Fibroblast of skin of left biceps (primary cell): ENCODE measurements around the gene GMPPA.

ENCODE experiments used
- DNase-seq, 2 experiments: peaks; one replicate each; pipeline ENCODE4 v3.0.0-alpha.2; 2013; ENCODE audit warnings: low read depth in 2 of 2

Gene GMPPA

DNA sequence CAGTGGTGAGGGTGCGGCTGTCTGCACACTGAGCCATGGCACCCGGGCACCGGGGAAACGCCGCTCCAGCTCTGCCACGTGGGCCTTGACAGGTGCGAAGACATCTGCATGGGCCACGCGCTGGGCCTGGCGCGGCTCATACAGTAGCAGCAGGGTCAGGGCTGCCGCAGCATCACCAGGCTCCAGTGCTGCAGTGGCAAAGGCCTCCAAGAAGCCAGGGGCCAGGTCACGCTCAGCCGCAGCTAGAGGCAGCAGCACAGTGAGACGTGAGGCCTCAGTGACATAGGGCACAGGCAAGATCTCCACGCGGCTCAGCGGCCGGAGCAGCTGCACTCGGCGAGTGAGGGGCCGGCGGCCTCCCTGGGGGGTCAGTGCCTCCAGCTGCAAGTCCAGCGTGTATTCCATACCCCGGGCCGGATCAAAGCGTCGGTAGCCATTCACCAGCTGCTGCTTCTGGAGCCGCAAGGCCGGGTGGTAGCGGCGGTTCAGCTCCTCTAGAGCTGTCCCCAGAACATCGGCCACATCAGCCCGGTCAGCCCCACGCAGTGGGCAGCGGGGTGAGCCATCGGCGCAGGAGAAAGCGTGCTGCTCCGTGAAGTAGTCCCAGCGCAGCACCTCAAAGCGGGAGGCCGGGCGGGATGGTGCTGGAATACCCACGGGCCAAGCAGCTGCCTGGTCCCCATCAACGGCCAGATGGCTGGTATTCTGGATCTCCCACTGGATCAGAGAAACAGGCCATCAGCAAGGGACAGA, 41.4 kb downstream of the GMPPA start:
- DNase-seq: no peak

DNA sequence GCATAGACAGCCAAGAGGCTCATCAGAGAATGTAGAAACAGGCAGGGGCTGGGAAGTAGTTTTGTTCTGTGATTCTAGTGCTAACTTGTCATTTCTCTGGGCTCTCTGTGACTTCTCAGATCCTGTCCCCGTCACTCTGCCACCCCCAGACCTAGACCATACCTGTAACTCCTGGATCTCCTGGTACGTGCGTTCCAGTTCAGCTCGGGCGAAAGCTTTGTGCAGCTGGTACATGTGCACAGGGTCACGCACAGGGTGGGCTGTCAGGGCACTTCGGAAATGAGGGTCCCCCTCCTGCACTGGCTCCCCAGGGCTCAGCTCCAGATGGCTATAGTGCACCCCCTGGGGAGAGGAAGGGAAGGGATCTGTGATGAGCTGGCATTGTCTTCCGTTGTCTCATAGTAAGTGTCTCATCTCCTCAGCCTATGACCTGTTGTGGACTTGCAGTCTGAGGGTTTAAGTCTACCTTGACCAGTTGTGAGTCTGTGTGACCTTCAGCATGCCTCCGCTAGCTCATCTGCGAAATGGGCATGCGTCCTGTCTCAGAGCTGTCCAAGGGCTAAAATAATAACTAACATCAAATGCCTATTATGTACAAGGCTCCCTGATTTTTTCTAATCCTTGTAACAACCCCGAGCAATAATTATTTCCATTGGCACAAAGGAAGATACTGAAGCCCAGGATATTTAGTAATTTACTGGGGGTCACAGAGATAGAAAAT, 42.3 kb downstream of the GMPPA start:
- no peak for DNase-seq

GRCh38 chr2:219541611-219542180, 43.0 kb downstream of the GMPPA start:
- no peak for DNase-seq

GRCh38 chr2:219542931-219543595, 44.4 kb downstream of the GMPPA start:
- no peak for DNase-seq

DNA sequence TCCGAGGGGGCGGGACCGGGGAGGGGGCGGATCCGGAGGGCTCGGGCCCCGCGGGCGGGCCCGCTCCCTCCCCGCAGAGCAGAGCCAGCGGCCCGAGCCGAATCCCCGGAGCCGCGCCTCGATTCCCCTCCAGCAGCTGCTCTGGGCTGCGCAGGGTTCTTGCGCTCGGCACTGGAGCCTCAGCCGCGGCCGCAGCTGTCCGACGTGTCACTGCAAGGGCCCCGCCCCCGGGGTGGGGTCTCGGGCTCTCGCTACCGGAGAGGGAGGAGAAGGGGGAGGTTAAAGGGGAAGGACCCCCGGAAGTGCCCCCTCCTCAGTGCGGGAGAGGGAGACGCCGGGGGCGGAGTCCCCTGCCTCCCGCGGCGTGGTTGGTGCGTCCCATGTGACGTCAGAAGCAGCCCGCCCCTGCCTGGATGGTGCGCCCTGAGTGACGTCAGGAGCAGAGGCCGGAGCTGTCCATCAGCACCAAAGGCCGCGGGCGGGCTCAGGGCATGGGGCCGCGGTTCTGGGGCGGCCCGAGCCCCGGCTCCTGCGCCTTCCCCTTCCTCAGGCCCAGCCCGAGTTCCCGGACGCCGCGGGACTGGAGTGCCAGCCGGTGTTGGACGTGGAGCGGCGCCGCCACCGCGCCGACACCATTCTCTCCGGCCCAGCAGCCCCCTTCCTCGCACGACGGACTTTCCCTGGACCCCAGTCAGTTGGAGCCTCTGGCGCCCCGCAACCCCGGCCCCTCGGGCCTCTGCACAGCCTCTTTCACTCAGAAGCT, 45.1 kb downstream of the GMPPA start, which contains the start of the genes CHPF and TMEM198:
TSS of gene CHPF (minus strand) at position 214 of the 763 bp plus-strand sequence. CDS start 271 bp downstream, outside the sequence.
TSS of gene TMEM198 (plus strand) at position 433 of the 763 bp plus-strand sequence. CDS start 700 bp downstream, outside the sequence.
- peak; percentile 97 for DNase-seq

DNA sequence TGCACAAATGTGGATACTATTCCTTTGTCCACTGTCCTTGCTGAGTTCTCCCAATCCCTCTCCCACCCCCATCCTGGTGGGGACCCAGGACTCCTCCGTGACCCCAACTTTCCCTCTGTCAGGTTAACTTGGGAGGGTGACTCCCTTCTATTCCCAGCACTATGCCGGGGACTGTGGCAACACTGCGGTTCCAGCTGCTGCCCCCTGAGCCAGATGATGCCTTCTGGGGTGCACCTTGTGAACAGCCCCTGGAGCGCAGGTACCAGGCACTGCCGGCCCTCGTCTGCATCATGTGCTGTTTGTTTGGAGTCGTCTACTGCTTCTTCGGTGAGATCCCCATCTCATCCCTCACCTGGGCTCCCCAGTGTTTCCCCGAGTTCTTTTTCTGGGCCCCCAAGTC, 45.9 kb downstream of the GMPPA start:
- no peak for DNase-seq

DNA sequence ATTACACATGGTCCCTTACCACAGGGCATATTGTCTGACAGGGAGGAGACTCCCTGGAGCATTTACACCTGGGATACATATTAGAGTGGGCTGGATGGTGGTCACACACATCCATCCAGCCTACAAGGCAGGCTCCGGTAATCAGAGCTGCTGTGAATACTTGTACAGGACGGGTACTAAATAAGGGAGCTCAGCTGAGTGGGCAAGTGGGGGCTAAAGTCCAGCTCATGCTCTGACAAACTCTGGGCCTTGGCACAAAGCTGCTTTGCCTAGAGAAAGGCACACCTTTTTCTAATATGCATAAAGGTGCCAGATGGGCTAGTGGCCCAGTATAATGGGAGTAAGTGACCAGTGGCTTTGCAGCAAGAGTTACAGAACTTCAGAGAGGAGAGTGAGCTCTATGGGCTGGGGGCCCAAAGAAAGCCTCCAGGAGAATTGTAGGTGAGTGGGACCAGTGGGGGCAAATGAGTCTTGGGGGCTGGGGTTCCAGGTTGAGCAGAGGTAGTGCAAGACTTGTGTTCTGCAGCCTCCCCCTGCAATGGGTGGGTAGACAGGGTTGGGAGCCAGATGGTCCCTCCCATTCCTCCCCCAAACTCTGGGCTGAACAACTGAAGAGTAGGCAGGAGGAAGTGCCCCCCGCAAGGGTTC, 46.7 kb downstream of the GMPPA start:
- DNase-seq: no peak

DNA sequence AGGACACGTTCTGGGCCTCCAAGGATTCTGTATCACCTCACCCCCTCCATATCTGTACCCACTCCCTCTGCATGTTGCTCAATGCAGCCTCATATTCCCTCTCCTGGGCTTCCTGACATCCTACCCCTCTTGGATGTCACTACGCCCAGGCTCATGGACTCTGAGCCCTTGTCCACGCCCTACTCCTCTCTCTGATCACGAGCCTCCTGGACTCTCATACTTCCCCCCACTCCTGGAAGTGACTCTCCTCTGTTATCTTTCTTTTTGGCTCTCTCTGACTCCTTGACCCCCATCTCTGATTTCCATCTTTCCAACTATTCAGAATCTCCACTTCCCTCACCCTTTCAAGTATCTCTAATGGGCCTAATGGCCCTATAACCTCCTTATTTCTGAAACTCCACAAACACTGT, 47.3 kb downstream of the GMPPA start:
- DNase-seq: no peak

DNA sequence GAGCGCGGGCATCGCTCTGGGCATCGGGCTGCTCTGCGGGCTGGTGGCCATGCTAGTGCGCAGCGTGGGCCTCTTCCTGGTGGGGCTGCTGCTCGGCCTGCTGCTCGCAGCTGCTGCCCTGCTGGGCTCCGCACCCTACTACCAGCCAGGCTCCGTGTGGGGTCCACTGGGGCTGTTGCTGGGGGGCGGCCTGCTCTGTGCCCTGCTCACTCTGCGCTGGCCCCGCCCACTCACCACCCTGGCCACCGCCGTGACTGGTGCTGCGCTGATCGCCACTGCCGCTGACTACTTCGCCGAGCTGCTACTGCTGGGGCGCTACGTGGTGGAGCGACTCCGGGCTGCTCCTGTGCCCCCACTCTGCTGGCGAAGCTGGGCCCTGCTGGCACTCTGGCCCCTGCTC, 48.9 kb downstream of the GMPPA start:
- no peak for DNase-seq

- DNase-seq: no peak
Measured at GRCh38 chr2:219548990-219549389, 50.3 kb downstream of the GMPPA start.

- no peak for DNase-seq
Measured at GRCh38 chr2:219549619-219550018, 50.9 kb downstream of the GMPPA start.

DNA sequence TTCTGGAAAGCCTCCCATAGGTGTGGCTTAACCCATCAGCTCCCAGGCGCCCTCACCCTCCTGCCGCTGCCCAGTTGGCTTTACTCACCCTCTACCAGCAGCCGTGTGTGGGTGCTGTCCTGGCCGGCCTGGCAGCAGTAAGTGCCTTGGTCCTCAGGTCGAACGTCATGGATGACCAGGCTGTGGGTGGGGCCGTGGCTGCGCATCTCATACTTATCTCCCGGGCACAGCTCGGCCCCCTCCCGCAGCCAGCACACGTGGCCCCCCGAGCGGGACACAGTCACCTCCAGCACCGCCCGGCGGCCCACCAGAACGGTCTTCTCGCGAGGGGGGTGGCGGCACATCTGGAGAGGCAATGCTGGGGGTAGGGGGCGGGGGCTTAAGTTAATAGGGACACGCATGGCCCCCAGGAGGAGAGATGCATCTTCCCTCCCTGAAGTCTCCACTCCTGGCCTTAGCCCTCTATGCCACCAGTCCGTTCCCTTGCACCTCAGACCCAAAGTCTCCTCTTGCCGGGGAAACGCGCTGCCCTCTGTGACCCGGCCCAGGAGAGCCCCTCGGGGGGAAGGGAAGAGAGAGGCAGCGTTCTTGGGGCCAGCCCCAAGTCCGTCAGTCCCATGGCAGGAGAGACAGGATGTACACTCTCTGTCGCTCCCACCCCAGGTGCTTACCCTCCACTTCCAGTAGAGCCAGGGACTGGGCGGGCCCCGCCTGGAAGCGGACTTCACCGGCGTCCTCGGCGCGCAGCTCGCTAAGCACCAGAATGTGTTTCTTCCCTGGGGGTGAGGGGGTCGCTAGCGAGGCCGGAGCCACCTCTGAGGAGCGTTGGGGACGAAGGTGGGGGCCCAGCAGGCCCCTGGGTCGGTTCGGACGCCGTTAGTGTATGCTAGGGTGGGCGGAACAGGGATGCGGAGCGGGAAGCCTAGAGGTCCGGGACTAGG, 53.0 kb downstream of the GMPPA start:
- DNase-seq: no peak

- DNase-seq: peak in 1 of 2 experiments; percentile 42
Measured at GRCh38 chr2:219552382-219553167, 53.9 kb downstream of the GMPPA start.

DNA sequence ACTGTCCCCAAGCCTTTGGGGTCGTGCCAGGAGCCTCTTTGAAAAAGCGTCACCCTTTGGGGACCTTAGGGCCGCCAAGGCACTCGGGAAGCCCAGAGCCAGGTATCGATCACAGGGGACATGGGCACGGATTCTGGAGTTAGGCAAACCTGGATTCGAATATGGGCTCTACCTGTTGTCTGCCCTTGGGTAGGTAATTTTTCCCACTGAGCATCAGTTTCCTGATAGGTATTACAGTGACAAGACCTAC, 54.4 kb downstream of the GMPPA start:
- DNase-seq: no peak

DNA sequence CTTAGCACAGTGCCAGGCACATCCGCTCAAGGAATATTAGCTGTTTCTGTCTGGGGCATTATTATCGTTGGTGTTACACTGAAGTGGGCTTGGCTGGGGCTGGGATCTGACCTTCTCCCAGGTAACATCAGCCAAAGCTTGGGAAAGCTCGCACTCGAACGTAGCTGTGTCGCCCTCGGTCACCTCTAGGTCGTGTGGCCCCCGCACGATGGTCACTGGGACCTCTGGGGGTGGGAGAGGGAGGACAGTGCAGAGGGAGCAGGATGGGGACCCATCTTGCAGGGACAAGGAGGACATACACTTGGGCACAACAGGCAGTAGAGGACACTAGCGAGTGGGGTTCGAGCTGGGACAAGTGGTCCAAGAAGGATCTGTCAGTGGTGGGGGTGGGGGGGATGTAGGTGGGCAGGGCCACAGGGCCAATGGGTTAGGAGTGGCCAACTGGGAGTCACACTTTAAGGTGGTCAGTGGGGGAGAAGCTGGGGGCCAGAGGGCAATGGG, 54.8 kb downstream of the GMPPA start:
- no peak for DNase-seq

DNA sequence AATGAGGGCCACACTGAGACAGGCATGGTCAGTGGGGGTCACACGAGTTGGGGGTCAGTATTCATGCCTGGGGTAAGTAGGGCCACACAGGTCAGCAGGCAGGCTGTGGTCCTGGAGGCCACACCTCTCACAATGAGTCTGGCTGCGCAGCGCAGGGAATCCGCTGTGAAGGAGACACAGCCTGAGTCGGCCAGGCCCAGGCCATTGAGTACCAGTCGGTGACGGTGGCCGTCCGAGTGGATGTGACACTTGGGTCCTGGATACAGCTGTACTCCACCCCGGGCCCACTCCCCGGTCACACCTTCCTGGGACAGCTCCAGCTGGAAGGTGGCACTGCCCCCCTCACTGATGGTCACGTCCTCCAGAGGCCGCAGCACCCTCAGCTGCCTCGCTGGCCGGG, 55.7 kb downstream of the GMPPA start:
- no peak for DNase-seq

GRCh38 chr2:219555956-219556355, 57.3 kb downstream of the GMPPA start:
- no peak for DNase-seq

DNA sequence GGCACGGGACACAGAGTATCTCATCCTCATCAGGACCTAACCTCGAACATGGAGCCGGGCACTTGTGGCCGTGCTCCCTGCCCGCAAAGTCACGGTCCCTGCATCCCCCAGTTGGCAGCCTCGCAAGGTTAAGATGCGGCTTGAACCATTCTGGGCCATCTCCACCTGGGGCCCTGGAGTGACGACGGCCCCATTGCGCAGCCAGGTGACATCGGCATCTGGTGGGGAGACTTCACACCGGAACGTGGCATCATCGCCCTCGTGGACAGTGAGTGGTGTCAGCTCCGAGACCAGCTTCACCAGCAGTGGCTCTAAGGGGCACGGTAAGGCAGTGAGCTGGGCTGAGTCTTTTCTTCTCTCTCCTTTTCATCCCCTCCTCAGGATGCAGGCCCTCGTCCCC, 57.7 kb downstream of the GMPPA start:
- DNase-seq: no peak
